ENCODE data around the gene SVOP. TPM values are rescaled to one million over a fixed set of nuclear protein-coding genes. Genes with fewer than 3 reads are reported as not detected.

The SVOP gene
- total and polyA plus RNA-seq, 2 experiments from 2014 or later = 0.10 TPM; not detected in 1

GRCh38 chr12:108980831-108981618, 39.8 kb downstream of the SVOP start:
- Histone ChIP-seq H3F3A (replicated peaks; ENCODE audit: low read depth) (no peaks in the 10 kb centered on the region), H3K4me2 (no peak overlapping the region), H3K79me2 (replicated peaks; ENCODE audit: insufficient read depth) (no peaks in the 10 kb centered on the region), H3K4me3 (no peak overlapping the region), H2AFZ (no peak overlapping the region), H3K27ac (ENCODE audit: low read depth) (no peak overlapping the region), H3K9me2 (ENCODE audit: insufficient read depth) (peaks cover 15% of the 10 kb centered on the region; the same call in 1 of the 2 replicates), H4K20me1 (replicated peaks; ENCODE audit: insufficient read depth) (no peaks in the 10 kb centered on the region), H3K36me3 (ENCODE audit: insufficient read depth) (no peaks in the 10 kb centered on the region), H3K4me1 (ENCODE audit: insufficient read depth) (no peaks in the 10 kb centered on the region), H3K27me3 (ENCODE audit: insufficient read depth) (no peaks in the 10 kb centered on the region)
- H3K4me1 Mint-ChIP-seq = no peaks in the 10 kb centered on the region
- TF ChIP-seq ZNF114 (CRISPR knock-in tag; IDR thresholded peaks at IDR 0.05) = no peak
- TF ChIP-seq STAT1 (IDR thresholded peaks at IDR 0.05; ENCODE audit: unreplicated experiment) = no peak
- no peak for TF ChIP-seq CTCF (conservative IDR thresholded peaks at IDR 0.05; ENCODE audit: low read depth in 2 of 2)
- TF ChIP-seq NANOG (IDR thresholded peaks at IDR 0.05; ENCODE audit: borderline replicate concordance) = no peak
- no peak for TF ChIP-seq REST (IDR thresholded peaks at IDR 0.05; ENCODE audit: unreplicated experiment)
- TF ChIP-seq POLR2AphosphoS5 (IDR thresholded peaks at IDR 0.05; ENCODE audit: low read depth) = no peak
- no peak for TF ChIP-seq JUNB (IDR thresholded peaks at IDR 0.05; ENCODE audit: unreplicated experiment)
- no peak for TF ChIP-seq ZNF331 (CRISPR knock-in tag; IDR thresholded peaks at IDR 0.05; ENCODE audit: low read depth)
- TF ChIP-seq ZNF462 (CRISPR knock-in tag; IDR thresholded peaks at IDR 0.05) = no peak
- TF ChIP-seq EZH2 (IDR thresholded peaks at IDR 0.05; ENCODE audit: low read depth, unreplicated experiment) = no peak
- no peak for TF ChIP-seq ETS1 (IDR thresholded peaks at IDR 0.05)
- TF ChIP-seq CREB1 (CRISPR knock-in tag; IDR thresholded peaks at IDR 0.05; ENCODE audit: low read depth) = no peak
- TF ChIP-seq EZH2phosphoT487 (IDR thresholded peaks at IDR 0.05; ENCODE audit: unreplicated experiment) = no peak
- H3K27ac Mint-ChIP-seq = no peak overlapping the region
- DNase-seq (ENCODE audit: low spot score) = peak; percentile 13
- no peak overlapping the region for H3K4me3 Mint-ChIP-seq
- no peaks in the 10 kb centered on the region for H3K9me3 Mint-ChIP-seq
- H3K27me3 Mint-ChIP-seq (ENCODE audit: insufficient read depth, low read depth, poor library complexity) = peaks cover 5% of the 10 kb centered on the region
- H3K36me3 Mint-ChIP-seq (ENCODE audit: low read depth) = no peaks in the 10 kb centered on the region
- ATAC-seq = no peak

Data from GM23338 (cell line).